B cell (primary cell): ENCODE results near the gene S100A10. TPM values are rescaled to one million over a fixed set of nuclear protein-coding genes. Genes with fewer than 3 reads are reported as not detected.

Experiments
- ATAC-seq: fragments of 200-7000 bp; cut with Tn5 transposase; one replicate; pipeline ENCODE4 v1.10.0; 2021; ENCODE audit warnings: low read depth, mild to moderate bottlenecking, moderate number of reproducible peaks, moderate library complexity
- CTCF ChIA-PET: fragments of 350-600 bp; sonication (Branson Sonifier 250); formaldehyde crosslinking; loops from one replicate; lab custom pipeline; 2021; ENCODE audit warnings: antibody characterized with exemption, inconsistent platforms; lab: Charles Lee
- POLR2A ChIA-PET: fragments of 350-600 bp; sonication (Branson Sonifier 250); formaldehyde crosslinking; loops from one replicate; lab custom pipeline; 2021; ENCODE audit warnings: antibody characterized with exemption; lab: Charles Lee
- DNase-seq: peaks from one replicate; pipeline ENCODE4 v3.0.0; 2013
- H2AFZ ChIP-seq: 2 replicates; pipeline ENCODE4 v1.6.1; 2012; ENCODE audit warnings: mild to moderate bottlenecking, low read depth, low read length; ENCODE audit not compliant: insufficient read depth, poor library complexity, severe bottlenecking
- H3K27ac ChIP-seq, 2 donors: 1 replicate in 1 of 2; 2 replicates in 1 of 2; pipeline ENCODE4 v1.5.1; 2012 to 2013; ENCODE audit warnings: low read length in 2 of 2, mild to moderate bottlenecking in 2 of 2, moderate library complexity in 1 of 2
- H3K27me3 ChIP-seq, 4 experiments: fragments of 200-600 bp in 1 of 4; sonication (generic) in 1 of 4; replicated peaks in 1 of 4; 1 replicate in 2 of 4; 2 replicates in 2 of 4; pipeline versions ENCODE4 v1.6.1 to v1.7.0; 2013 to 2016; ENCODE audit warnings: low read length in 3 of 4, mild to moderate bottlenecking in 2 of 4, mixed read lengths in 1 of 4, moderate library complexity in 1 of 4; ENCODE audit not compliant: insufficient read depth in 4 of 4, control insufficient read depth in 3 of 4; ENCODE audit errors: control extremely low read depth in 1 of 4
- H3K36me3 ChIP-seq, 2 experiments: replicated peaks in 1 of 2; 1 replicate in 1 of 2; 2 replicates in 1 of 2; pipeline versions ENCODE4 v1.6.1 to v1.7.1; 2013; ENCODE audit warnings: low read length in 1 of 2; ENCODE audit not compliant: insufficient read depth in 2 of 2, control insufficient read depth in 1 of 2; ENCODE audit errors: control extremely low read depth in 1 of 2, extremely low read depth in 1 of 2
- H3K4me1 ChIP-seq, 2 donors: fragments of 200-600 bp in 1 of 2; sonication (generic) in 1 of 2; 1 replicate in 1 of 2; 2 replicates in 1 of 2; pipeline versions ENCODE4 v1.5.1 to v1.6.1; 2013 to 2017; ENCODE audit warnings: low read length in 2 of 2; ENCODE audit not compliant: control insufficient read depth in 2 of 2, insufficient read depth in 2 of 2
- H3K4me2 ChIP-seq: replicated peaks from 2 replicates; pipeline ENCODE3; 2012; ENCODE audit warnings: mild to moderate bottlenecking, low read depth, low read length; ENCODE audit not compliant: poor library complexity, severe bottlenecking
- H3K4me3 ChIP-seq, 5 experiments: fragments of 200-600 bp in 1 of 5; sonication (generic) in 1 of 5; 1 replicate in 3 of 5; 2 replicates in 2 of 5; pipeline versions ENCODE4 v1.5.1 to v1.7.0; 2011 to 2016; ENCODE audit warnings: low read length in 4 of 5, mild to moderate bottlenecking in 4 of 5, low read depth in 2 of 5, control low read depth in 1 of 5, moderate library complexity in 1 of 5; ENCODE audit not compliant: insufficient read depth in 1 of 5; ENCODE audit errors: control extremely low read depth in 1 of 5, extremely low read depth in 1 of 5
- H3K79me2 ChIP-seq: fragments of 200-600 bp; sonication (generic); one replicate; pipeline ENCODE4 v1.6.0; 2016; ENCODE audit warnings: low read length; ENCODE audit not compliant: control insufficient read depth, insufficient read depth
- H3K9ac ChIP-seq: fragments of 200-600 bp; sonication (generic); 2 replicates; pipeline ENCODE4 v1.6.1; 2017; ENCODE audit warnings: mild to moderate bottlenecking, low read length, moderate library complexity
- H3K9me3 ChIP-seq, 3 donors: one replicate each; pipeline versions ENCODE4 v1.6.1 to v1.7.1; 2013; ENCODE audit warnings: low read length in 2 of 3; ENCODE audit not compliant: control insufficient read depth in 2 of 3, insufficient read depth in 1 of 3; ENCODE audit errors: control extremely low read depth in 1 of 3
- H4K20me1 ChIP-seq: 2 replicates; pipeline ENCODE4 v1.6.0; 2012; ENCODE audit warnings: mild to moderate bottlenecking, low read length; ENCODE audit not compliant: insufficient read depth, control insufficient read depth, poor library complexity, severe bottlenecking
- H3K27ac Mint-ChIP-seq: one replicate; pipeline ENCODE4 v1.8.0; 2021; ENCODE audit warnings: mixed read lengths
- H3K27me3 Mint-ChIP-seq: one replicate; pipeline ENCODE4 v1.8.0; 2021; ENCODE audit warnings: mixed read lengths
- H3K4me1 Mint-ChIP-seq: one replicate; pipeline ENCODE4 v1.8.0; 2021; ENCODE audit warnings: mixed read lengths
- H3K4me3 Mint-ChIP-seq: one replicate; pipeline ENCODE4 v1.8.0; 2021; ENCODE audit warnings: mixed read lengths
- H3K9me3 Mint-ChIP-seq: one replicate; pipeline ENCODE4 v1.8.0; 2022; ENCODE audit warnings: mixed read lengths; ENCODE audit not compliant: insufficient read depth
- EZH2 ChIP-seq: IDR thresholded peaks from 2 replicates; pipeline ENCODE4 v1.6.1; 2012; ENCODE audit warnings: borderline replicate concordance, low read depth, mild to moderate bottlenecking, moderate library complexity, low read length; ENCODE audit not compliant: insufficient read depth, poor library complexity, severe bottlenecking
- WGBS: methylation state at CpG from one replicate; pipeline ENCODE4 v1.1.5; 2013; ENCODE audit warnings: missing lambda C conversion rate; ENCODE audit not compliant: insufficient coverage; 5-methylcytosine and 5-hydroxymethylcytosine counted together
- intact Hi-C: fragments of 100-400 bp; cut with micrococcal nuclease; formaldehyde crosslinking; loops from one replicate; pipeline ENCODE4 v1.10.0; 2022
- polyA plus RNA-seq: library from polyadenylated mRNA; depleted of rRNA; stranded (reverse); fragments of >200 nt; gene quantifications from 2 replicates; pipeline ENCODE4 v1.2.3, GENCODE V29; 2012
- total RNA-seq, 2 donors: library from RNA; stranded (reverse); fragments of 120-200 nt in 1 of 2; gene quantifications; 1 replicate in 1 of 2; 2 replicates in 1 of 2; pipeline versions ENCODE4 v1.2.3 to v1.2.4, GENCODE V29; 2013 to 2022
- TF ChIP-seq, protein P1 (sequence below): fragments of 200-600 bp; IDR thresholded peaks from one replicate; pipeline ENCODE4 v1.8.0; 2022; ENCODE audit warnings: antibody characterized with exemption, mild to moderate bottlenecking

S100A10 gene
- total and polyA plus RNA-seq, 2 donors (not counting 1 experiment from before 2014, with no cell fraction given): 38.0 to 47.1 TPM

DNA sequence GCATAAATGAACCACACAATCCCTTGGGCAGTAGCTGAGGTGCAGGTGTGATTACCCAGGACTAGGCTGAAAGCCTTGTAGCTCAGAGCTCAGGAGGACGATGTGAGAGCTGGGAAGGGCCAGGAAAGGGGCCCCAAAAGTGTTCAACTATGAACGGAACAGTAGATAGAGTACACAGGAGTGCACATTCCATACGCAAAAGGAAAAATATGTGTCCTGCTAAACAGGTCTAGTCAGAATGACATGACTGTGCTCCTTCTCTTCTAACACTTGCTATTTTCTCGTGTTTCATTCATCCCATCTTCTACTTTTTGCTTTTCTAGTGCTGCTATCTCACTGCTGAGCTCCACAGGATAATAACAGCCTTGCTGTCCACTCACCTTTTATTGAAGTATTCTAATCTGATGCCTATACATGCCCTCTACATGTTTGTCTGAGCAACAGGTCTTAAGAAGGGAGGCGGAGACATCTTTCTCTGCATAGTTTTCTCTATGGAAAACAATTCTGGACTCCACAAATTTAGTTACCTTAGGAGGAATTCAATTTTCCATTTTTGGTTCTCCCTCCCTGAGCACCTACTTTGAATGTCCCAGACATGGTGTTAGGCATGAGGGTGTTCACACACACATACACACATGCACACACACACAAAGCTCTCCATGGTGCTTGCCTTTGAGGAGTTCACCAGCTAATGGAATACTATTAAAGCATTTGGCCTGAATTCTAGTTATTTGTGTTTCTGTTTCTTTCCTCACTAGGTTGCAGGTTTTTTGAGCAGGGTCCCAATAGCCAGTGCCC is 3.4 kb downstream of the S100A10 start:
- 87% methylated on average over 4 of the region's 5 CpGs for WGBS
- Histone ChIP-seq H3K27me3 (no peaks in the 10 kb centered on the region), H3K4me2 (no peak overlapping the region), H2AFZ (no peak overlapping the region), H3K9me3 (no peaks in the 10 kb centered on the region), H3K36me3 (peaks cover 0 to 9% of the 10 kb centered on the region in 2 experiments), H3K27ac (no peak overlapping the region), H3K4me3 (no peak overlapping the region), H4K20me1 (peaks cover 17% of the 10 kb centered on the region), H3K9ac (no peak overlapping the region), H3K79me2 (peaks cover 13% of the 10 kb centered on the region), H3K4me1 (peaks cover 13 to 26% of the 10 kb centered on the region in 2 donors)
- Mint-ChIP-seq H3K27me3 (no peaks in the 10 kb centered on the region), H3K4me1 (peaks cover 36% of the 10 kb centered on the region), H3K4me3 (no peak overlapping the region), H3K27ac (no peak overlapping the region), H3K9me3 (no peaks in the 10 kb centered on the region)
- TF ChIP-seq, protein P1, sequence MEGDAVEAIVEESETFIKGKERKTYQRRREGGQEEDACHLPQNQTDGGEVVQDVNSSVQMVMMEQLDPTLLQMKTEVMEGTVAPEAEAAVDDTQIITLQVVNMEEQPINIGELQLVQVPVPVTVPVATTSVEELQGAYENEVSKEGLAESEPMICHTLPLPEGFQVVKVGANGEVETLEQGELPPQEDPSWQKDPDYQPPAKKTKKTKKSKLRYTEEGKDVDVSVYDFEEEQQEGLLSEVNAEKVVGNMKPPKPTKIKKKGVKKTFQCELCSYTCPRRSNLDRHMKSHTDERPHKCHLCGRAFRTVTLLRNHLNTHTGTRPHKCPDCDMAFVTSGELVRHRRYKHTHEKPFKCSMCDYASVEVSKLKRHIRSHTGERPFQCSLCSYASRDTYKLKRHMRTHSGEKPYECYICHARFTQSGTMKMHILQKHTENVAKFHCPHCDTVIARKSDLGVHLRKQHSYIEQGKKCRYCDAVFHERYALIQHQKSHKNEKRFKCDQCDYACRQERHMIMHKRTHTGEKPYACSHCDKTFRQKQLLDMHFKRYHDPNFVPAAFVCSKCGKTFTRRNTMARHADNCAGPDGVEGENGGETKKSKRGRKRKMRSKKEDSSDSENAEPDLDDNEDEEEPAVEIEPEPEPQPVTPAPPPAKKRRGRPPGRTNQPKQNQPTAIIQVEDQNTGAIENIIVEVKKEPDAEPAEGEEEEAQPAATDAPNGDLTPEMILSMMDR: no peak
- TF ChIP-seq EZH2: no peak
- POLR2A ChIA-PET: no interaction called here
- ATAC-seq (no peak), DNase-seq (no peak)
- intact Hi-C loops: no loop called here
- CTCF ChIA-PET: interaction anchor here (0.6 to 12.0 kb wide), 5 partner anchors 10 to 97 kb away, joined by 3 to 138 read pairs (median 3); no protein-coding TSS in a partner anchor

DNA sequence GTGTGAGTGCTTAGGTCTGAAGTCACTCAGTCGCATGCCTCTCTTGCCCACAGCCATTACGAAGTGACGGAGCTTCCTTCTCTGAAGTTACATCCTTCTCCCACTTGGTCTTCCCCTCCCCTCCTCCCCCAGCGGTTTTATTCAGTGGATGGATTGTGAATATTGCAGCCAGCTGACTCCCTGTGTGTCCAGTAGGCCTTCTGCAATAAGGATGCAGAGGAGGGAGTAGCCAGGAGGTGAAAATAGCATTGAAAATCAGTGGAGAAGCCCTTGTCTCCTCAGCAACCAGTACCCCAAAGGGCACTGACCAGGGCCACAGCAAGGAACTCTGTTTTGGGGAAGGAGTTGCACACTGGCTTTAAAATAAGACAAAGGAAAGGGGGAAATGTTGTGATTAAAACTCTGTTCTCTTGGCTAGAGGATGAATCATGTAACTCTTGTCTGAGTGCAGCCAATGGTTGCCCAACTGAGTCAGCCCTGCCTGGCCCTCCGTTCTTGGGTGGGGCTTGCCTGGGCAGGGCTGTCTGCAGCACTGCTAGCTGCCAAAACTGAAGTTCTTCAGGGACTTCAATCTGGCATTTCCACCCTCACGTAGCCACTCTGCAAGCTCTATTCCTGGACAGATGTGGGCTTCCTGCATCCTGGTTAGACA is 4.3 kb downstream of the S100A10 start:
- ATAC-seq (no peak), DNase-seq (no peak)
- ChIA-PET CTCF (interaction anchor here (0.8 to 12.0 kb wide), 4 partner anchors 11 to 101 kb away, joined by 3 to 138 read pairs (median 6); no protein-coding TSS in a partner anchor), POLR2A (no interaction called here)
- no peak overlapping the region for H3K4me3 Mint-ChIP-seq
- no peaks in the 10 kb centered on the region for H3K27me3 ChIP-seq
- no peak overlapping the region for H3K27ac ChIP-seq
- TF ChIP-seq EZH2: no peak
- TF ChIP-seq, protein P1: no peak
- H3K36me3 ChIP-seq: peaks cover 0 to 17% of the 10 kb centered on the region in 2 experiments
- intact Hi-C loops: no loop called here
- no peaks in the 10 kb centered on the region for H3K27me3 Mint-ChIP-seq
- H3K4me3 ChIP-seq: no peak overlapping the region
- H3K9me3 Mint-ChIP-seq: no peaks in the 10 kb centered on the region
- peaks cover 40% of the 10 kb centered on the region for H3K4me1 Mint-ChIP-seq
- H4K20me1 ChIP-seq: peaks cover 17% of the 10 kb centered on the region
- WGBS: 77% methylated on average over 2 of the region's 6 CpGs
- peaks cover 16 to 29% of the 10 kb centered on the region in 2 donors for H3K4me1 ChIP-seq
- H3K4me2 ChIP-seq: no peak overlapping the region
- no peak overlapping the region for H3K27ac Mint-ChIP-seq
- peaks cover 13% of the 10 kb centered on the region for H3K79me2 ChIP-seq
- no peaks in the 10 kb centered on the region for H3K9me3 ChIP-seq
- H3K9ac ChIP-seq: no peak overlapping the region
- no peak overlapping the region for H2AFZ ChIP-seq
